HUES6 (cell line): ENCODE measurements around the gene FAM163A.

Experiments used
- H3K27ac ChIP-seq: 2 replicates; pipeline ENCODE4 v1.7.0; 2013; ENCODE audit warnings: low read depth, mild to moderate bottlenecking, low read length, inconsistent platforms
- H3K27me3 ChIP-seq: 2 replicates; pipeline ENCODE4 v1.6.1; 2013; ENCODE audit warnings: low read length; ENCODE audit not compliant: control insufficient read depth, insufficient read depth
- H3K36me3 ChIP-seq: 2 replicates; pipeline ENCODE4 v1.6.1; 2013; ENCODE audit warnings: low read length; ENCODE audit not compliant: control insufficient read depth, insufficient read depth
- H3K4me1 ChIP-seq: 2 replicates; pipeline ENCODE4 v1.6.1; 2013; ENCODE audit warnings: low read length; ENCODE audit not compliant: control insufficient read depth, insufficient read depth
- H3K4me3 ChIP-seq: 2 replicates; pipeline ENCODE4 v1.5.1; 2013; ENCODE audit warnings: low read depth, low read length
- H3K9ac ChIP-seq: one replicate; pipeline ENCODE4 v1.6.1; 2013; ENCODE audit warnings: mild to moderate bottlenecking, low read length
- H3K9me3 ChIP-seq: 2 replicates; pipeline ENCODE4 v1.6.1; 2013; ENCODE audit warnings: low read depth, low read length; ENCODE audit not compliant: control insufficient read depth, insufficient read depth

FAM163A gene

GRCh38 chr1:179865377-179865776 is 122.3 kb downstream of the FAM163A start:
- no peaks in the 10 kb centered on the region for H3K9me3 ChIP-seq
- H3K27ac ChIP-seq = no peak overlapping the region
- no peaks in the 10 kb centered on the region for H3K27me3 ChIP-seq
- H3K4me3 ChIP-seq = no peak overlapping the region
- no peak overlapping the region for H3K9ac ChIP-seq
- no peaks in the 10 kb centered on the region for H3K4me1 ChIP-seq
- peaks cover 56% of the 10 kb centered on the region for H3K36me3 ChIP-seq
